Measurements from ENCODE around the gene BICD1.

GRCh38 chr12:32076941-32077340, 29.7 kb upstream of the BICD1 start:
- TF ChIP-seq CTCF (IDR thresholded peaks at IDR 0.05 in 8 of 11, conservative IDR thresholded peaks at IDR 0.05 in 3 of 11): no peak
- TF ChIP-seq POLR2A (IDR thresholded peaks at IDR 0.05): no peak

All from spleen (tissue), 7 donors.